SK-N-MC (cell line): Measurements from ENCODE around the gene FRMD6.

Experiments
- EZH2 ChIP-seq: fragments of 200-600 bp; sonication (generic); IDR thresholded peaks from one replicate; pipeline ENCODE4 v1.6.1; 2017; ENCODE audit warnings: antibody characterized with exemption
- POLR2AphosphoS5 ChIP-seq: IDR thresholded peaks from 2 replicates; pipeline ENCODE4 v1.6.1; 2012; ENCODE audit warnings: mild to moderate bottlenecking, low read depth, low read length, borderline replicate concordance

DNA sequence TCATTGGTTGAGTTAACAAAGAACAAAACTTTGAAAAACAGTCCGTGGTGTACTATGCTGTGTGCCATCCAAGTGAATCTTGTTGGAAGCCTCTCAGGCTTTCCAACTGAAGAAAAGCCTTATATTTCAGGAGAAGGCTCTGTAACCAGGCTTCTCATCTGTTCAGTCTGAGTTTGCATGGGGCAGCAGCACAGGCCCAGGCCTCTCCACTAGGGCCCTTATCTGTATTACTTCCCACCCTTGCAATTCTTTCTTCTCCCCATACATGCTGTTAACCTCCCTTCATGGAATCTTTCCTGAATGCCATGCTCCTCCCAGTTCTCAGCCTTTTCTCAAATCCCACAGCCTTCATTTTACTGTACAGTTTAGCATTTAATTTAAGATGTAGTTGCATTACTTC lies 28.3 kb downstream of the FRMD6 start:
- TF ChIP-seq EZH2 (no peak), POLR2AphosphoS5 (no peak)
